ENCODE data around the gene ERCC1.
"Not testable (repeated sequence)": the region's sequence is repeated elsewhere in the genome, so short reads cannot be mapped to it uniquely, and the experiment has no call there.

The ERCC1 gene

GRCh38 chr19:45428384-45429231 lies 4.9 kb upstream of the ERCC1 start:
- peak; percentile 78 for DNase-seq

GRCh38 chr19:45424191-45425058 lies 708 bp upstream of the ERCC1 start:
- DNase-seq: peak; percentile 94

- no peak for DNase-seq
Measured at GRCh38 chr19:45423033-45423588, 606 bp downstream of the ERCC1 start.

GRCh38 chr19:45421947-45422498 lies 1.7 kb downstream of the ERCC1 start:
- DNase-seq: no peak

GRCh38 chr19:45420871-45421270 lies 2.8 kb downstream of the ERCC1 start:
- DNase-seq: no peak

GRCh38 chr19:45420356-45420755 lies 3.4 kb downstream of the ERCC1 start:
- no peak for DNase-seq

GRCh38 chr19:45419895-45420294 lies 3.8 kb downstream of the ERCC1 start:
- no peak for DNase-seq

GRCh38 chr19:45419396-45419795 lies 4.3 kb downstream of the ERCC1 start:
- no peak for DNase-seq

GRCh38 chr19:45418802-45419201 lies 4.9 kb downstream of the ERCC1 start:
- no peak for DNase-seq

GRCh38 chr19:45417151-45417550 lies 6.6 kb downstream of the ERCC1 start:
- DNase-seq: no peak

- no peak for DNase-seq
Measured at GRCh38 chr19:45414468-45414867, 9.2 kb downstream of the ERCC1 start.

- no peak for DNase-seq
Measured at GRCh38 chr19:45413497-45413896, 10.2 kb downstream of the ERCC1 start.

GRCh38 chr19:45410330-45410729 lies 13.4 kb downstream of the ERCC1 start:
- not testable (repeated sequence) for DNase-seq

GRCh38 chr19:45409557-45409920 lies 14.2 kb downstream of the ERCC1 start:
- no peak for DNase-seq

GRCh38 chr19:45408830-45409556 lies 14.7 kb downstream of the ERCC1 start:
- no peak for DNase-seq

- no peak for DNase-seq
Measured at GRCh38 chr19:45408121-45408520, 15.6 kb downstream of the ERCC1 start.

- not testable (repeated sequence) for DNase-seq
Measured at GRCh38 chr19:45407585-45407984, 16.1 kb downstream of the ERCC1 start.

GRCh38 chr19:45407091-45407375 lies 16.7 kb downstream of the ERCC1 start:
- no peak for DNase-seq

GRCh38 chr19:45406226-45407090 lies 17.3 kb downstream of the ERCC1 start, which contains the start of gene POLR1G:
Gene POLR1G (plus strand): TSS chr19:45406644. CDS start chr19:45406697, 53 bp downstream.
- peak; percentile 85 for DNase-seq

GRCh38 chr19:45405435-45406225 lies 18.1 kb downstream of the ERCC1 start:
- DNase-seq: peak; percentile 93

Data from fibroblast of skin of right quadriceps (primary cell).